IPS DF 6.9 (cell line): Measurements from ENCODE around the gene LAMB2.

Experiments used
- DNase-seq: peaks from one replicate; pipeline ENCODE4 v3.0.0-alpha.2; 2013; ENCODE audit warnings: low read depth, low spot score
- H3K27ac ChIP-seq: one replicate; pipeline ENCODE4 v1.5.1; 2013; ENCODE audit warnings: low read length, control low read depth
- H3K27me3 ChIP-seq: 2 replicates; pipeline ENCODE4 v1.6.1; 2013; ENCODE audit warnings: mild to moderate bottlenecking, low read length; ENCODE audit not compliant: control insufficient read depth, insufficient read depth
- H3K36me3 ChIP-seq: 2 replicates; pipeline ENCODE4 v1.6.1; 2013; ENCODE audit warnings: low read length; ENCODE audit not compliant: control insufficient read depth, insufficient read depth
- H3K4me1 ChIP-seq: 2 replicates; pipeline ENCODE4 v1.6.1; 2013; ENCODE audit warnings: low read length; ENCODE audit not compliant: control insufficient read depth, insufficient read depth
- H3K4me3 ChIP-seq: 2 replicates; pipeline ENCODE4 v1.5.1; 2013; ENCODE audit warnings: mild to moderate bottlenecking, low read length
- H3K9me3 ChIP-seq: 2 replicates; pipeline ENCODE4 v1.6.1; 2013; ENCODE audit warnings: low read length, inconsistent platforms; ENCODE audit not compliant: control insufficient read depth, insufficient read depth
- WGBS: extraction: QIAGEN DNeasy Blood & Tissue Kit; methylation state at CpG from one replicate; pipeline ENCODE4 v1.1.7; 2013; ENCODE audit warnings: mixed read lengths, missing lambda C conversion rate; ENCODE audit not compliant: insufficient read length, insufficient coverage; 5-methylcytosine and 5-hydroxymethylcytosine counted together

LAMB2 gene

GRCh38 chr3:49100046-49100615, 32.7 kb downstream of the LAMB2 start:
- no CpG with 5 or more reads among the region's 11 CpGs for WGBS
- Histone ChIP-seq H3K27me3 (no peaks in the 10 kb centered on the region), H3K9me3 (no peaks in the 10 kb centered on the region), H3K27ac (no peak overlapping the region), H3K36me3 (peaks cover 42% of the 10 kb centered on the region), H3K4me1 (peaks cover 1% of the 10 kb centered on the region; the same call in 1 of the 2 replicates), H3K4me3 (no peak overlapping the region)
- no peak for DNase-seq

GRCh38 chr3:49098910-49099630, 33.8 kb downstream of the LAMB2 start:
- peaks cover 42% of the 10 kb centered on the region for H3K36me3 ChIP-seq
- no peak overlapping the region for H3K27ac ChIP-seq

GRCh38 chr3:49098429-49098828, 34.4 kb downstream of the LAMB2 start:
- DNase-seq, result no peak
- H3K36me3 ChIP-seq, result peaks cover 42% of the 10 kb centered on the region

More at GRCh38 chr3:49098910-49099630, 33.8 kb downstream of the LAMB2 start:
- Histone ChIP-seq H3K9me3 (no peaks in the 10 kb centered on the region), H3K27me3 (no peaks in the 10 kb centered on the region), H3K4me3 (no peak overlapping the region), H3K4me1 (0 out of 2 replicates have a peak, but pooled peaks cover 1% of the 10 kb centered on the region)
- DNase-seq, result no peak
- WGBS, result no CpG with 5 or more reads among the region's 13 CpGs

GRCh38 chr3:49093853-49094767, 38.7 kb downstream of the LAMB2 start, which contains the start of gene QRICH1:
QRICH1 (minus strand) TSS chr3:49094071; CDS start chr3:49077017, 17,054 bp downstream.
- no CpG with 5 or more reads among the region's 65 CpGs for WGBS
- Histone ChIP-seq H3K4me3 (peak within 1 kb of the TSS; percentile 73), H3K27ac (no peak within 1 kb of the TSS), H3K4me1 (no peaks in the 10 kb centered on the region), H3K27me3 (no peaks in the 10 kb centered on the region), H3K36me3 (peaks cover 14% of the 10 kb centered on the region), H3K9me3 (no peaks in the 10 kb centered on the region)
- peak; percentile 89 for DNase-seq

More at GRCh38 chr3:49098429-49098828, 34.4 kb downstream of the LAMB2 start:
- no peak overlapping the region for H3K4me3 ChIP-seq
- no peak overlapping the region for H3K27ac ChIP-seq
- H3K27me3 ChIP-seq, result no peaks in the 10 kb centered on the region
- WGBS, result no CpG with 5 or more reads among the region's 5 CpGs
- H3K9me3 ChIP-seq, result no peaks in the 10 kb centered on the region
- no peaks in the 10 kb centered on the region for H3K4me1 ChIP-seq

- no peaks in the 10 kb centered on the region for H3K9me3 ChIP-seq
- DNase-seq, result peak; percentile 60
- peaks cover 4% of the 10 kb centered on the region; the same call in 1 of the 2 replicates for H3K36me3 ChIP-seq
- H3K4me3 ChIP-seq, result peak overlapping the region; percentile 73
- no CpG with 5 or more reads among the region's 86 CpGs for WGBS
- no peaks in the 10 kb centered on the region for H3K4me1 ChIP-seq
- no peaks in the 10 kb centered on the region for H3K27me3 ChIP-seq
- H3K27ac ChIP-seq, result no peak overlapping the region
These were observed 39.7 kb downstream of the LAMB2 start for GRCh38 chr3:49092938-49093852.

GRCh38 chr3:49081429-49081828, 51.4 kb downstream of the LAMB2 start:
- DNase-seq, result no peak
- Histone ChIP-seq H3K4me3 (no peak overlapping the region), H3K27ac (no peak overlapping the region), H3K9me3 (no peaks in the 10 kb centered on the region), H3K4me1 (no peaks in the 10 kb centered on the region), H3K27me3 (no peaks in the 10 kb centered on the region), H3K36me3 (peaks cover 4% of the 10 kb centered on the region)
- no CpG with 5 or more reads among the region's 8 CpGs for WGBS

GRCh38 chr3:49079270-49079669, 53.6 kb downstream of the LAMB2 start:
- no peak overlapping the region for H3K27ac ChIP-seq
- no CpG with 5 or more reads among the region's 2 CpGs for WGBS
- H3K4me3 ChIP-seq, result no peak overlapping the region

GRCh38 chr3:49076646-49077045, 56.2 kb downstream of the LAMB2 start:
- peaks cover 26% of the 10 kb centered on the region for H3K36me3 ChIP-seq
- no CpG with 5 or more reads among the region's 4 CpGs for WGBS

More at GRCh38 chr3:49079270-49079669, 53.6 kb downstream of the LAMB2 start:
- H3K4me1 ChIP-seq, result no peaks in the 10 kb centered on the region
- no peak for DNase-seq
- no peaks in the 10 kb centered on the region for H3K9me3 ChIP-seq
- no peaks in the 10 kb centered on the region for H3K27me3 ChIP-seq
- peaks cover 14% of the 10 kb centered on the region for H3K36me3 ChIP-seq

GRCh38 chr3:49076116-49076515, 56.7 kb downstream of the LAMB2 start:
- WGBS, result no CpG with 5 or more reads among the region's 13 CpGs
- peaks cover 30% of the 10 kb centered on the region for H3K36me3 ChIP-seq
- no peaks in the 10 kb centered on the region for H3K4me1 ChIP-seq
- no peak overlapping the region for H3K27ac ChIP-seq
- no peak for DNase-seq
- H3K4me3 ChIP-seq, result no peak overlapping the region
- H3K9me3 ChIP-seq, result no peaks in the 10 kb centered on the region
- H3K27me3 ChIP-seq, result no peaks in the 10 kb centered on the region

More at GRCh38 chr3:49076646-49077045, 56.2 kb downstream of the LAMB2 start:
- no peak for DNase-seq
- Histone ChIP-seq H3K27ac (no peak overlapping the region), H3K9me3 (no peaks in the 10 kb centered on the region), H3K27me3 (no peaks in the 10 kb centered on the region), H3K4me1 (no peaks in the 10 kb centered on the region), H3K4me3 (no peak overlapping the region)
